GM23338 (cell line): ENCODE data around the gene BTRC. TPM values are rescaled to one million over a fixed set of nuclear protein-coding genes. Genes with fewer than 3 reads are reported as not detected.

ENCODE experiments used
- ATAC-seq: fragments of 200-7000 bp; cut with Tn5 transposase; 3 replicates; pipeline ENCODE4 v1.9.1; 2020
- DNase-seq: peaks from one replicate; pipeline ENCODE4 v3.0.0-alpha.2; 2015; ENCODE audit warnings: low spot score
- H2AFZ ChIP-seq: fragments of 200-600 bp; sonication (generic); 2 replicates; pipeline ENCODE4 v1.8.0; 2016; ENCODE audit warnings: antibody characterized with exemption, mild to moderate bottlenecking, moderate library complexity
- H3F3A ChIP-seq: fragments of 200-600 bp; sonication (generic); replicated peaks from 2 replicates; pipeline ENCODE4 v1.8.0; 2017; ENCODE audit warnings: antibody characterized with exemption, mixed run types, low read depth
- H3K27ac ChIP-seq: fragments of 200-600 bp; sonication (generic); 2 replicates; pipeline ENCODE4 v1.6.1; 2016; ENCODE audit warnings: low read depth
- H3K27me3 ChIP-seq: fragments of 200-600 bp; sonication (generic); 2 replicates; pipeline ENCODE4 v1.8.0; 2016; ENCODE audit warnings: mild to moderate bottlenecking, mixed run types, moderate library complexity; ENCODE audit not compliant: insufficient read depth
- H3K36me3 ChIP-seq: fragments of 200-600 bp; sonication (generic); 2 replicates; pipeline ENCODE4 v1.8.0; 2016; ENCODE audit warnings: mild to moderate bottlenecking; ENCODE audit not compliant: insufficient read depth
- H3K4me1 ChIP-seq: fragments of 200-600 bp; sonication (generic); 2 replicates; pipeline ENCODE4 v1.8.0; 2016; ENCODE audit warnings: mild to moderate bottlenecking, moderate library complexity; ENCODE audit not compliant: insufficient read depth
- H3K4me2 ChIP-seq: fragments of 200-600 bp; sonication (generic); 2 replicates; pipeline ENCODE4 v1.7.1; 2017; ENCODE audit warnings: mixed run types
- H3K4me3 ChIP-seq: fragments of 200-600 bp; sonication (generic); 2 replicates; pipeline ENCODE4 v1.6.1; 2016; ENCODE audit warnings: mixed run types
- H3K79me2 ChIP-seq: fragments of 200-600 bp; sonication (generic); replicated peaks from 2 replicates; pipeline ENCODE4 v1.8.0; 2017; ENCODE audit warnings: mild to moderate bottlenecking; ENCODE audit not compliant: insufficient read depth
- H3K9me2 ChIP-seq: fragments of 200-600 bp; sonication (generic); 2 replicates; pipeline ENCODE4 v1.8.0; 2017; ENCODE audit not compliant: insufficient read depth
- H4K20me1 ChIP-seq: fragments of 200-600 bp; sonication (generic); replicated peaks from 2 replicates; pipeline ENCODE4 v1.8.0; 2017; ENCODE audit warnings: mild to moderate bottlenecking; ENCODE audit not compliant: insufficient read depth
- H3K27ac Mint-ChIP-seq: 2 replicates; pipeline ENCODE4 v1.8.0; 2020; ENCODE audit warnings: inconsistent platforms, mild to moderate bottlenecking, moderate library complexity, mixed read lengths
- H3K27me3 Mint-ChIP-seq: 3 replicates; pipeline ENCODE4 v1.8.0; 2022; ENCODE audit warnings: low read depth, mild to moderate bottlenecking, moderate library complexity, mixed read lengths, inconsistent platforms; ENCODE audit not compliant: insufficient read depth, poor library complexity
- H3K36me3 Mint-ChIP-seq: 3 replicates; pipeline ENCODE4 v1.8.0; 2021; ENCODE audit warnings: low read depth, mild to moderate bottlenecking, inconsistent platforms, moderate library complexity, mixed read lengths
- H3K4me1 Mint-ChIP-seq: 3 replicates; pipeline ENCODE4 v1.8.0; 2020; ENCODE audit warnings: mild to moderate bottlenecking, inconsistent platforms, mixed read lengths
- H3K4me3 Mint-ChIP-seq: 3 replicates; pipeline ENCODE4 v1.8.0; 2021; ENCODE audit warnings: moderate library complexity, mild to moderate bottlenecking, inconsistent platforms, mixed read lengths
- H3K9me3 Mint-ChIP-seq: 3 replicates; pipeline ENCODE4 v1.8.0; 2020; ENCODE audit warnings: moderate library complexity, mild to moderate bottlenecking, inconsistent platforms, mixed read lengths
- CREB1 ChIP-seq: fragments of 250-450 bp; sonication (Bioruptor Pico); IDR thresholded peaks from 2 replicates; pipeline ENCODE4 v1.5.0; 2020; ENCODE audit warnings: low read depth, mild to moderate bottlenecking, moderate library complexity
- CTCF ChIP-seq, 2 experiments: fragments of 200-600 bp in 1 of 2; sonication (generic) in 1 of 2; conservative IDR thresholded peaks; 2 replicates each; pipeline versions ENCODE4 v1.5.1 to v1.6.1; 2016 to 2017; ENCODE audit warnings: antibody characterized with exemption in 2 of 2, low read depth in 2 of 2, mild to moderate bottlenecking in 2 of 2, moderate library complexity in 1 of 2
- EZH2 ChIP-seq: fragments of 200-600 bp; sonication (generic); IDR thresholded peaks from one replicate; pipeline ENCODE4 v1.8.0; 2017; ENCODE audit warnings: antibody characterized with exemption, mild to moderate bottlenecking, low read depth; ENCODE audit not compliant: unreplicated experiment
- ZNF114 ChIP-seq: fragments of 250-450 bp; sonication (Bioruptor Pico); IDR thresholded peaks from 2 replicates; pipeline ENCODE4 v1.5.0; 2020; ENCODE audit warnings: mild to moderate bottlenecking, moderate library complexity
- ZNF462 ChIP-seq: fragments of 250-450 bp; sonication (Bioruptor Pico); IDR thresholded peaks from 2 replicates; pipeline ENCODE4 v1.5.0; 2020; ENCODE audit warnings: mild to moderate bottlenecking, moderate library complexity
- polyA plus RNA-seq: library from polyadenylated mRNA; unstranded; fragments of >200 nt; fragmentation: Nextera tagmentation; extraction: Ambion mirVana; gene quantifications from 2 replicates; pipeline ENCODE4 v1.2.1, GENCODE V29; 2016
- total RNA-seq: library from RNA; depleted of rRNA; stranded (reverse); fragments of >200 nt; shearing (Covaris generic); gene quantifications from 2 replicates; pipeline ENCODE4 v1.2.3, GENCODE V29; 2014

BTRC gene
- total and polyA plus RNA-seq, 2 experiments from 2014 or later = 10.0 to 17.5 TPM

GRCh38 chr10:101403161-101403560 is 49.2 kb downstream of the BTRC start:
- Histone ChIP-seq H4K20me1 (no peaks in the 10 kb centered on the region), H3K79me2 (no peaks in the 10 kb centered on the region; the same call in 1 of the 2 replicates), H3K4me2 (no peak overlapping the region), H3K4me1 (no peaks in the 10 kb centered on the region), H3F3A (no peaks in the 10 kb centered on the region), H3K27ac (no peak overlapping the region), H3K4me3 (no peak overlapping the region), H3K9me2 (no peaks in the 10 kb centered on the region), H2AFZ (no peak overlapping the region), H3K36me3 (no peaks in the 10 kb centered on the region), H3K27me3 (no peaks in the 10 kb centered on the region)
- H3K36me3 Mint-ChIP-seq = no peaks in the 10 kb centered on the region; the same call in 2 of the 3 replicates
- peaks cover 2% of the 10 kb centered on the region for H3K27me3 Mint-ChIP-seq
- DNase-seq (peak; percentile 24), ATAC-seq (peak; percentile 37; the same call in 2 of the 3 replicates)
- H3K27ac Mint-ChIP-seq = peak overlapping the region; percentile 77
- no peaks in the 10 kb centered on the region for H3K9me3 Mint-ChIP-seq
- no peak for TF ChIP-seq EZH2
- no peak for TF ChIP-seq ZNF114 (CRISPR knock-in tag)
- no peak overlapping the region for H3K4me3 Mint-ChIP-seq
- H3K4me1 Mint-ChIP-seq = peaks cover 8% of the 10 kb centered on the region; the same call in 2 of the 3 replicates

GRCh38 chr10:101405001-101405400 is 51.0 kb downstream of the BTRC start:
- H3K4me1 ChIP-seq = no peaks in the 10 kb centered on the region
- DNase-seq (no peak), ATAC-seq (no peak)
- no peaks in the 10 kb centered on the region for H3F3A ChIP-seq
- no peak overlapping the region for H2AFZ ChIP-seq
- H3K27ac Mint-ChIP-seq = no peak overlapping the region
- no peaks in the 10 kb centered on the region for H4K20me1 ChIP-seq
- TF ChIP-seq CREB1 = no peak
- no peak for TF ChIP-seq CTCF (conservative IDR thresholded peaks at IDR 0.05; ENCODE audit: low read depth in 2 of 2)
- no peak for TF ChIP-seq ZNF462 (CRISPR knock-in tag)
- H3K27me3 Mint-ChIP-seq = no peaks in the 10 kb centered on the region
- no peak overlapping the region for H3K4me2 ChIP-seq
- H3K36me3 ChIP-seq = no peaks in the 10 kb centered on the region
- no peaks in the 10 kb centered on the region for H3K9me2 ChIP-seq
- H3K36me3 Mint-ChIP-seq = no peaks in the 10 kb centered on the region; the same call in 2 of the 3 replicates
- no peaks in the 10 kb centered on the region; the same call in 1 of the 2 replicates for H3K79me2 ChIP-seq
- H3K27me3 ChIP-seq = no peaks in the 10 kb centered on the region
- no peak overlapping the region for H3K4me3 ChIP-seq
- no peak overlapping the region for H3K27ac ChIP-seq
- H3K4me3 Mint-ChIP-seq = no peak overlapping the region
- H3K9me3 Mint-ChIP-seq = no peaks in the 10 kb centered on the region
- peaks cover 8% of the 10 kb centered on the region; the same call in 2 of the 3 replicates for H3K4me1 Mint-ChIP-seq
